SK-N-MC (cell line): Measurements from ENCODE around the gene NEU2.

ENCODE experiments used
- DNase-seq: peaks from one replicate; pipeline ENCODE4 v3.0.0-alpha.2; 2011; ENCODE audit warnings: low read depth, low spot score
- H3K27ac ChIP-seq: fragments of 200-600 bp; sonication (generic); 2 replicates; pipeline ENCODE4 v1.5.1; 2016; ENCODE audit warnings: mixed run types
- H3K36me3 ChIP-seq: fragments of 200-600 bp; sonication (generic); 2 replicates; pipeline ENCODE4 v1.6.1; 2017; ENCODE audit warnings: antibody characterized with exemption, low read length, mixed read lengths; ENCODE audit not compliant: insufficient read depth
- H3K4me3 ChIP-seq: fragments of 200-600 bp; sonication (generic); 2 replicates; pipeline ENCODE4 v1.5.1; 2016
- H3K9ac ChIP-seq: fragments of 200-600 bp; sonication (generic); 2 replicates; pipeline ENCODE4 v1.8.0; 2017; ENCODE audit warnings: mixed run types, mixed read lengths; ENCODE audit not compliant: insufficient read length
- H3K9me3 ChIP-seq: fragments of 200-600 bp; sonication (generic); 2 replicates; pipeline ENCODE4 v1.6.1; 2017; ENCODE audit warnings: low read depth, mild to moderate bottlenecking, antibody characterized with exemption, low read length, moderate library complexity, mixed read lengths
- EZH2 ChIP-seq: fragments of 200-600 bp; sonication (generic); IDR thresholded peaks from one replicate; pipeline ENCODE4 v1.6.1; 2017; ENCODE audit warnings: antibody characterized with exemption
- FOXP2 ChIP-seq: optimal IDR thresholded peaks from 2 replicates; pipeline ENCODE3; 2011; ENCODE audit warnings: mild to moderate bottlenecking, moderate library complexity; ENCODE audit not compliant: insufficient read depth; ENCODE audit errors: extremely low read length, control extremely low read depth
- POLR2AphosphoS5 ChIP-seq: IDR thresholded peaks from 2 replicates; pipeline ENCODE4 v1.6.1; 2012; ENCODE audit warnings: mild to moderate bottlenecking, low read depth, low read length, borderline replicate concordance

Gene NEU2

GRCh38 chr2:233037078-233037477, 4.6 kb downstream of the NEU2 start:
- Histone ChIP-seq H3K9me3 (no peaks in the 10 kb centered on the region), H3K36me3 (no peaks in the 10 kb centered on the region), H3K9ac (no peak overlapping the region), H3K27ac (no peak overlapping the region), H3K4me3 (no peak overlapping the region)
- DNase-seq: no peak
- TF ChIP-seq EZH2 (no peak), FOXP2 (no peak), POLR2AphosphoS5 (no peak)

DNA sequence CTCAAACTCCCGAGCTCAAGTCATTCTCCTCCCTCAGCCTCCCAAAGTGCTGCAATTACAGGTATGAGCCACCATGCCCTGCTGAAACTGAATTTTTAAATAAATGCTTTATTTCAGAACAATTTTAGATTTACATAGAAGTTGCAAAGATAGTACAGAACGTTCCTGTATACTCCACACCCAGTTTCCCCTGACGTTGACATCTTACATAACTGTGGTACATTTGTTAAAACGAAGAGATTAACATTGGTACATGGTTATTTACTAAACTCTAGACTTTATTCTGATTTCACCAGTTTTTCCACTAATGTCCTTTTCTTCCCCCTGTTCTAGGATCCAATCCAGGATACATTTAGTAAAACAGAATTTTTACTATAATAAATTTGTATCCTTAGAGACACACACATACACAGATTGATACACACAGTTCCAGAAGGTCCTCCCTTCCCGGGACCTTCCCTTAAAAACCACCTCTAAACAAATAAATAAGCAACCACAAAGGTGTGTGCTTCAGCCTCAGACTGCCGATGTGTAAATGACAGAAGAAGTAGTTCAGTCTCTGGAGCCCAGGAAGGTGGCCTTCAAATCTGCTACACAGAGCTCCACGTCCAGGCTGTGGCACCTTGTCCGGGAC, 6.9 kb downstream of the NEU2 start:
- Histone ChIP-seq H3K27ac (no peak overlapping the region), H3K36me3 (no peaks in the 10 kb centered on the region), H3K9ac (no peak overlapping the region), H3K4me3 (no peak overlapping the region), H3K9me3 (no peaks in the 10 kb centered on the region)
- no peak for DNase-seq
- TF ChIP-seq EZH2 (no peak), FOXP2 (no peak), POLR2AphosphoS5 (no peak)

DNA sequence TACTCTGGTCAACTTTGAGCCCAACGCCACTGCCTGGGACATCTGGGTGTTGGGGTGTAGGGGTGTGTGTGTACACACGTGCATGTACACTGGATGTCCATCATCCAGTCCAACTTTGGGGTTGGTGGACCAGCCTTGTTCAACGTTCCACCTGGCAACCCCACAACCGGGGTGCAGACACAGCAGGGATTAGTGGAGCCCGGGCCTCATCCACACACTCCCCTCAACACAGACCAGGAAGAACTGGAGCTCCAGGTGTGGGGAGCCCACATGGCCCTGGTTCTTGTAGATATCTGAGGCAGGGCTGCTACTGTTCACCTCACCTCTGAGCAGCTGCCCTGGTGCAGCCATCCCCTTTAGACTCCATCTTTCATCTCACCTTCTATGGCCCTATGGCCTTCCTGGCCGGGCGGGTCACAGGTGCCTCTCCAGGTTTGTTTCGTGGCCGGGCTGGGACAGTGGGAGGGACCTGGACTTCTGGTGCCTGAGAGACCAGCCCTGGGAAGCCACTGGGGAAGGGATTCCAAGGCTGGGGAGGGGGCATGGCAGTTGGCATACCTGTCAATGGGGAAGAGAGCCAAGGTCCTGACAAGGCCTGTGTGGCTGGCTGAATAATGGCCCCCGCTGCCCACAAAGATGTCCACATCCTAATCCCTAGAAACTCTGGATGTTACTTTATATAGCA, 7.5 kb downstream of the NEU2 start:
- H3K9ac ChIP-seq: no peak overlapping the region
- no peak overlapping the region for H3K4me3 ChIP-seq
- no peaks in the 10 kb centered on the region for H3K9me3 ChIP-seq
- DNase-seq: no peak
- H3K36me3 ChIP-seq: no peaks in the 10 kb centered on the region
- no peak overlapping the region for H3K27ac ChIP-seq
- TF ChIP-seq POLR2AphosphoS5 (no peak), EZH2 (no peak), FOXP2 (no peak)

- Histone ChIP-seq H3K4me3 (no peak overlapping the region), H3K9me3 (no peaks in the 10 kb centered on the region), H3K36me3 (no peaks in the 10 kb centered on the region), H3K9ac (no peak overlapping the region), H3K27ac (no peak overlapping the region)
- TF ChIP-seq EZH2: no peak
- no peak for TF ChIP-seq FOXP2
- no peak for TF ChIP-seq POLR2AphosphoS5
- no peak for DNase-seq
Observed at GRCh38 chr2:233040571-233040970, 8.1 kb downstream of the NEU2 start.

- Histone ChIP-seq H3K9ac (no peak overlapping the region), H3K9me3 (no peaks in the 10 kb centered on the region), H3K36me3 (no peaks in the 10 kb centered on the region), H3K27ac (no peak overlapping the region), H3K4me3 (no peak overlapping the region)
- no peak for DNase-seq
- TF ChIP-seq EZH2: no peak
- TF ChIP-seq FOXP2: no peak
- no peak for TF ChIP-seq POLR2AphosphoS5
Observed at GRCh38 chr2:233041722-233042323, 9.4 kb downstream of the NEU2 start.

DNA sequence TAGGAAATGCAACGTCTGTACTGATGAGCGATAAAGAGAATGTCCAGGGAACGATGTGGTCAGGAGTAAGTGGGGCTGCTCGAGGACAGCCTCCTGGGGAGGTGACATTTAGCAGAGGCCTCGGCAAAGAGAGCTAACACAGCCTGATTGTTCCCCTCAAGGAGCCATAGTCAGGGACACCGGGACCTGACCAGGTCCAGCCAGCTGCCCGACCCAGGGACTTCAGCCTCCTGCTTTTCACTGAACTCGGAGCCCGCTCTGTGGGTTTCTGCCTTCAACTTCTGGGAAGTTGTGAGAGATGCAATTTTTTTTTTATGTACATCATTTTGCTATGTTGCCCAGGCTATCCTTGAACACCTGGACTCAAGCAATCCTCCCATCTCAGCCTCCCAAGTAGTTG, 10.1 kb downstream of the NEU2 start:
- TF ChIP-seq FOXP2 (no peak), EZH2 (no peak), POLR2AphosphoS5 (no peak)
- H3K27ac ChIP-seq: no peak overlapping the region
- no peak for DNase-seq
- no peak overlapping the region for H3K4me3 ChIP-seq
- no peak overlapping the region for H3K9ac ChIP-seq
- no peaks in the 10 kb centered on the region for H3K9me3 ChIP-seq
- no peaks in the 10 kb centered on the region for H3K36me3 ChIP-seq

GRCh38 chr2:233044974-233045605, 12.6 kb downstream of the NEU2 start:
- Histone ChIP-seq H3K9ac (no peak overlapping the region), H3K9me3 (no peaks in the 10 kb centered on the region), H3K36me3 (no peaks in the 10 kb centered on the region), H3K4me3 (no peak overlapping the region), H3K27ac (no peak overlapping the region)
- DNase-seq: no peak
- TF ChIP-seq FOXP2 (no peak), EZH2 (no peak), POLR2AphosphoS5 (no peak)

- Histone ChIP-seq H3K27ac (no peak overlapping the region), H3K9ac (no peak overlapping the region), H3K36me3 (no peaks in the 10 kb centered on the region), H3K9me3 (no peaks in the 10 kb centered on the region), H3K4me3 (no peak overlapping the region)
- DNase-seq: no peak
- TF ChIP-seq EZH2 (no peak), FOXP2 (no peak), POLR2AphosphoS5 (no peak)
Observed at GRCh38 chr2:233047206-233047605, 14.7 kb downstream of the NEU2 start.
